GM19467 (cell line): ENCODE measurements around the gene IKZF2.

Experiments
- ATAC-seq: cut with Tn5 transposase; IDR thresholded peaks from one replicate; pipeline ENCODE4 v1.9.1; 2021; ENCODE audit warnings: mild to moderate bottlenecking, moderate library complexity; ENCODE audit not compliant: unreplicated experiment

The IKZF2 gene

DNA sequence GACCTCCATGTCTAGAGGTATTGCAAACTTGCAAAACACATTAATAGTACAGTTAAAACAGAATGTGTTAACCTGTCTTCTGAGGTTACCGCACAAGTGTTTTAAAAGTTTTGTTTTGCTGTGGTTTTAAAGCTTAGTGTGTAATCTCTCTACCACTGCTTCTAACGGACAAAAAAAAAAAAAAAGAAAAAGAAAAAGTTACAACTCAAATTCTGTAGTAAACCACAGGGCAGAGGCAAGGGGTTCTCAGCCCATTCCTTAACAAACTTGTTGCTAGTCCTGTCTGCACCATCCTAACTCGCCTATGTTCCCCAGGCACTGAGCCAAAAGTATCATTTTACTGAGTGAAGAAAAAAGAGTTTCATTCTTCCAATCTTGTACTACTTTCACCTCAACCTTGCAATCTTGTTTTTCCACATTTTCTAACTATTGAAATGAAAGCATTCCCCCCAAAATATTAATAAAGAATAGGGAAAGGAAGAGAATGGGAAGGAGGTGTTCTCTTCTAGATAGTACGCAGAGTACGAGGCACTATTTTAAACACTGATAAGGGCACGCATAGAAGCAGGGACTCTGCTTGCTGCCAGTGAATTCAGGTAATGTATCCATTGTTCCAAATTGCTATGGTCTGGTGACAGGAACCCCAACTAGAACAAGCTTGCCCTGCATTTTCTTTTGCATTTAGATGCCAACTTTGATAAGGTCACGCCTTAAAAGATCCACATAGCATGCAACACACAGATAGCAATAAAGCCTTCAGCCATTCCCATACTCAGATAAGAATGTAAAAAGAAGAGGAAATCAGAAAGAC is 47.1 kb downstream of the IKZF2 start:
- no peak for ATAC-seq

- no peak for ATAC-seq
Observed at GRCh38 chr2:213101692-213102460, 49.5 kb downstream of the IKZF2 start.

DNA sequence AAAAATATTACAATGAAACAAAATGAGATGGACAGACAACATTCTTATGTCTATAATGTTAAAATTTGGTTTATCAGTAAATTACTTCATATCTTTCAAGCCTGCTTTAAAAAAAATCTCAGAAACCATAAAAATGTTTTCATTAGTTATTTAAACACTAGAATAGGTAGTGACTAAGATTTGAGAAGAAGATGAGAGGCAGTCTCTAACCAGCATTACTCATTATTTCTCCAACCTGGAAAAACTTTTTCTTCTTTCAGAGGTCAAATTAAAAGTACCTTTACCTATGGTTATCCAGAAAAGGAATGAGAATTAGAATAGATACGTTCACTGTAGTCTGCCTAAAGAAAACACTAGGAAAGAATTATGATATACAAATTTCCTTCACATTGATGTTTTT is 50.3 kb downstream of the IKZF2 start:
- ATAC-seq: no peak

DNA sequence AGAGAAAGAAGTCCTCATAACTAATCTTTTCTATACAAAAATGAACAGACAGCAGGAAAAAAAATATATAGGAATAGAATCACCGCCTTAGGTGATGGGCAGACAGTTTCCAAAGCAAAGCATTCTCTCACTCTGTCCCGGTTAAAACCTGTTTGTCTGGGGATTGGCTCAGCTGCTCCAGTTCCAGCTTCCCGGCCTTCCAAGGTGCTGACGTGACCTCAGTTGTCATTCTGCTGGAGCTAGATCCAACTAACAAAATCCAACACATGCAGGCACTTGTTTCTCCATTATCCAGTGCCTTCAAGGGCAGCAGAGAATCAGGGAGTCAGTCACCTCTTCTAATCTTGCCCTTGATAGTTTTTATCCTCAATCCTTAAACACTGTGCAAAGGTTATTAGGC is 52.8 kb downstream of the IKZF2 start:
- ATAC-seq: no peak

DNA sequence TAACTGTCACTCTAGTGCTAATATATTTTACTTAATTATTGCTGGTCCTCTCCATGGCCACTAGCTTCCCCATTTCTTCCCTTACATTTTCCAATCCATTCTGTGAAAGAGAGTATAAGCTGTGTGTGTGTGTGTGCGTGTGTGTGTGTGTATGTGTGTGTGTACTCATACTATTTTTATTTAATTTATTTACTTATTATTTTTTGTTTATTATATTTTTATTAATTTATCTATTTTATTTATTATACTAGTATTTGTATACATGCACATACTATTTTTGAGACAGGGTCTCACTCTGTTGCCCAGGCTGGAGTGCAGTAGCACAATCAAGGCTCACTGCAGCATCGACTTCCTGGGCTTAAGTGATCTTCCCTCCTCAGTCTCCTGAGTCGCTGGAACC is 59.6 kb downstream of the IKZF2 start:
- ATAC-seq: no peak

DNA sequence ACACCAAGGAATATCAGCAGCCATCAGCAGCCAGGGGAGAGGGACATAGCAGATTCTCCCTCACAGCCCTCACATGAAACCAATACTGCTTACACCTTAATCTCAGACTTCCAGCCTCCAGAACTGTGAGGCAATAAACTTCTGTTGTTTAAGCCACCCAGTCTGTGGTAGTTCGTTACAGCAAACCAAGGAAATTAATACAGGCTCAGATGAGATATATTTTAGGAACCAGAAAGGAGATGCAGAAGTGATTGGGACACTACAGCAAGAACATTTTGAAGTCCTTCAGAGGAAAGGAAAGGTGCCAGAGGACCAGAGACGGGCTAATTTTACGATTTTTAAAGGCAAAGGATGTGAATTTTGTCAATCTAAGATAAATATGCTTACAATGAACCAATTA is 60.6 kb downstream of the IKZF2 start:
- ATAC-seq: no peak

GRCh38 chr2:213089438-213089837 is 62.0 kb downstream of the IKZF2 start:
- no peak for ATAC-seq

GRCh38 chr2:213087040-213087439 is 64.4 kb downstream of the IKZF2 start:
- no peak for ATAC-seq

GRCh38 chr2:213086571-213086970 is 64.8 kb downstream of the IKZF2 start:
- no peak for ATAC-seq

- ATAC-seq: no peak
Observed at GRCh38 chr2:213086050-213086449, 65.4 kb downstream of the IKZF2 start.

DNA sequence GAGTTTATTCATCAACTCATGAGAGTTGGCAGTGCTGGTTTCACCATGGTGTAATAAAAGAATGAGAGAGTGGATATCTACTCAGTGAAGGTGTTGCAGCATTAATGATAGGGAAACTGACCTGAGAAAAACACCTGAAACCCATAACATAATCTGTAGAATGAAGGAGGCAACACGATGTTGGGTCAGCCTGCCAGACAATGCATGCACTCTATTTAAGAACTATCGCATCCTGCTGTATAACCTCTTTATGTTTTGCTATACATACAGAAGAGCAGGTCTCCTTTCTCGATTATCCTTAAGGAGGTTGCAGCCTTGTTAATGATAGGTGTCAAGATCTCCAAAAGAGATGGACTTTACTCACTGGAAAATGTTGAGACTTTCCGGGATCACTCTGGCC is 65.9 kb downstream of the IKZF2 start:
- no peak for ATAC-seq

- no peak for ATAC-seq
Observed at GRCh38 chr2:213084261-213084660, 67.2 kb downstream of the IKZF2 start.

GRCh38 chr2:213080969-213081617 is 70.3 kb downstream of the IKZF2 start:
- ATAC-seq: no peak

DNA sequence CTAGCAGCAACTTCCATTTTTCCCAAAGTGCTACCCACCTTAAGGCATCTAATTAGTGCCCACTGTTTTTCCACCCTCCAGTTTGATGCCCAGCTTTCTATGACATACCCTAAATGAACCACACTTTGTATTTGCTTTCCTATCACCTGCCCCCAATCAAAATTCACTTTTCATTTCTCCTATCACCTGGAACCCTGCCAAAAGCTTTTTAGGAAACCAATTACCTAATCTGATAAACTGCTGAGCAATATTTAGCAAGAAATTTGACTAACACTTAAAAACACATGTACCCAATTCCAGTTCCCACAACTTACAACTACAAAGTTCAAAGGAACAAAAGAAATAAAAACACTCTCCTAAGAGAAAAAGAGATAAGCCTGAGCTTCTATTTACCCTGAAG is 71.7 kb downstream of the IKZF2 start:
- ATAC-seq: no peak

GRCh38 chr2:213078686-213079085 is 72.7 kb downstream of the IKZF2 start:
- no peak for ATAC-seq

- ATAC-seq: no peak
Observed at GRCh38 chr2:213069531-213069930, 81.9 kb downstream of the IKZF2 start.

DNA sequence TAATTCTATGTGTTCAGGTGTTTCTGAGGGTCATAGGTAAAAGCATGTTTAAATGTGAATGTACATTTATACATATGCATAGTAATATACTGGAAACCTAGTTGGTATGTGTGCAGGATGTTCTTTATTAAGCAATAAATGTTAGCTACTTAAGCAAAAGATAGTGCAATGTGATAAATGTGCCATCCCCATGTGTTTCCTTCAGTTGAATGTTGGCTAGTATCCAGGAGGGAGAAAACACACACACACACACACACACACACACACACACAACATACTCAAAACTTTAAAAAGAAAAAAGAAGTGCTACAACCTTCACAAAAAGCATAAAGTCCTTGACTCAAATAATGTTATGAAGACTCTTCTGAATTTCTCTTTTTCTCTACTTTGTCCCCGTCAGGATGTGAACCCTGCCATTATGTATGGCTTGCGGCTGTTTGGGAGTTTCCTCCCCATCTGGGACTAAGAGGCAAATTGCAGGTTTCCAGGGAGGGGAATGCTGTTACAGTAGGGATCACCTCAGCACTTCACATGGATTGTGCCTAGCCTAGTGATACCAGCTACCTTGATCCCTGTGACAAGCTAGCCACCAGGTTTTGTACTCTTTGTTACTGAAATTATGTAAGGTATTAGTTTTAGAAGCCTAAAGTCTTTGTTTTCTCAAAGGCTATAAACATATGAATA is 82.6 kb downstream of the IKZF2 start:
- ATAC-seq: no peak

GRCh38 chr2:213067888-213068287 is 83.5 kb downstream of the IKZF2 start:
- no peak for ATAC-seq

GRCh38 chr2:213066443-213066743 is 85.0 kb downstream of the IKZF2 start:
- peak; percentile 29 for ATAC-seq

DNA sequence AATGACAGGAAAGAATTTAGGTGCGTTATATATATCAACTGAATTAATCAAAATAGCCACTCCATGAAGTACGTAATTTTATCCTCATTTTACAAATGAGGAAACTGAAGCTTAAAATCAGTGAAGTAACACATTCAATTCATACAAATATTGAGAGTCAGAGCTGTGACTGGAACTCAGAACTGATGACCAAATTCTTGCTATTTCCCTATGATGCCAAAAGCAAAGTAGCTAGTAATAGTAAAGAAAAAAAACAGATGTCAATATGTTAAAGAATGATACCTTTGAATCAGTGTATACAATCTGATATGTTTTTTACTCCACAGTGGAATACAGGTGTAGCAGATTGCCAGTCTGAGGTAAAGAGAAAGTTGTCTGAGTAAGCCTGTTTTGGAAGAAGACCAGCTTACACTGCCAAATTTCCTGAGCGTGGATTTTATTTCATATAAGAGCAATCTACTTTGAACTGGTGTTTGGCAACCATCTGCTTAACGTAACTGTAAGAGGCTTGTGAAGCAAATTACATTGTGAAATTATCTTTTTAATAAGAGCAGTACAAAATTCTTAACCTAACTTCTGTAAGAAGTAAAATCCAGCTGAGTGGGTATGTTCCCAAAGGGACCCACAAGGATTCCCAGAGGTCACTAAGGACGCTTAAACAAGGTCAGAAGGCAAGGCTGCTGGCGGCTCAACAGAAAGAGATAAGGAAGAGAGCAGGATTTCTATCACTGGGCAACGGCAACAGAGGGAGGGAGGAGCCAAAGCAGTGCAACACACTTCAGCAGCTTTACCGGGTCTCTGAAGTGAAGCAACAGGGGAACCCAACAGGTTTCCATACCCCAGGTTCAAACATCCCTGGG is 85.6 kb downstream of the IKZF2 start:
- peak; percentile 43 for ATAC-seq

DNA sequence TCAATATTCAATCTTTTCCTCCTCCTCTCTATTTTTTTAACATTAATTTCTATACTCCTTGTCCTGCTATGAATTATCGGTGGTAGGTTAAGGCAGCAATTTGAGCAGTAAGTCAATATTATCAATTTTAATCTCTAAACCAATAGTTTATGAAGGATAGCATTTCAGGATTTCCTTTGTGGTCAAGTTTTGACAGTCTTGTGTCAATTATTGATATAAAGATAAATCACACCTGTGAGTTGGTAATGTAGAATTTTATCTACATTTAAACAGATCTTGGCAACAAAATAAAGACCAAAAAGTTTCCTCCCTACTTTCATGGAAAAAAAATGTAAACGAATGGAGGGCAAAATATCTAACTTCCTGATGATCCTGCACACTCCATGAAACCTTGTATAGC is 87.3 kb downstream of the IKZF2 start:
- ATAC-seq: no peak
